WTC11 (cell line): ENCODE results near the gene PRKAR1B. TPM values are rescaled to one million over a fixed set of nuclear protein-coding genes. Genes with fewer than 3 reads are reported as not detected.

ENCODE experiments used
- ATAC-seq: fragments of 200-7000 bp; cut with Tn5 transposase; 2 replicates; pipeline ENCODE4 v1.10.0; 2021; ENCODE audit warnings: mild to moderate bottlenecking, moderate library complexity
- CTCF ChIA-PET: fragments of 300-600 bp; sonication (Branson Sonifier 250); formaldehyde crosslinking; loops from one replicate; lab custom pipeline; 2021; ENCODE audit warnings: antibody characterized with exemption; lab: Charles Lee
- POLR2A ChIA-PET: fragments of 350-600 bp; sonication (Branson Sonifier 250); formaldehyde crosslinking; loops from one replicate; lab custom pipeline; 2021; ENCODE audit warnings: antibody characterized with exemption; lab: Charles Lee
- DNase-seq: peaks from one replicate; pipeline ENCODE4 v3.0.0; 2021; ENCODE audit warnings: low spot score
- H3K27ac Mint-ChIP-seq: 2 replicates; pipeline ENCODE4 v1.8.0; 2021; ENCODE audit warnings: mixed read lengths
- H3K27me3 Mint-ChIP-seq: 2 replicates; pipeline ENCODE4 v1.8.0; 2021; ENCODE audit warnings: low read depth, mild to moderate bottlenecking, moderate library complexity, mixed read lengths
- H3K36me3 Mint-ChIP-seq: 2 replicates; pipeline ENCODE4 v1.8.0; 2021; ENCODE audit warnings: mixed read lengths
- H3K4me1 Mint-ChIP-seq: 2 replicates; pipeline ENCODE4 v1.8.0; 2022; ENCODE audit warnings: mixed read lengths
- H3K4me3 Mint-ChIP-seq: 2 replicates; pipeline ENCODE4 v1.8.0; 2021; ENCODE audit warnings: mild to moderate bottlenecking, moderate library complexity, mixed read lengths
- H3K9me3 Mint-ChIP-seq: 2 replicates; pipeline ENCODE4 v1.8.0; 2021; ENCODE audit warnings: mixed read lengths
- ELF4 ChIP-seq: sonication (generic); formaldehyde crosslinking; IDR thresholded peaks from 2 replicates; pipeline ENCODE4 v1.8.1; 2022; ENCODE audit warnings: low read depth, mild to moderate bottlenecking, moderate library complexity, missing genetic modification reagents
- FOXP1 ChIP-seq: sonication (generic); formaldehyde crosslinking; IDR thresholded peaks from 2 replicates; pipeline ENCODE4 v1.8.0; 2022; ENCODE audit warnings: missing genetic modification reagents, mild to moderate bottlenecking, moderate library complexity, borderline replicate concordance
- GTF2I ChIP-seq: fragments of 250-450 bp; sonication (Bioruptor Pico); conservative IDR thresholded peaks from 2 replicates; pipeline ENCODE4 v1.4.0; 2021; ENCODE audit warnings: mild to moderate bottlenecking
- IRF2 ChIP-seq: sonication (generic); formaldehyde crosslinking; IDR thresholded peaks from 2 replicates; pipeline ENCODE4 v1.8.0; 2022; ENCODE audit warnings: low read depth, missing genetic modification reagents, borderline replicate concordance
- JAZF1 ChIP-seq: fragments of 250-450 bp; sonication (Bioruptor Pico); IDR thresholded peaks from 2 replicates; pipeline ENCODE4 v1.9.0; 2021; ENCODE audit warnings: moderate library complexity, mild to moderate bottlenecking, inconsistent platforms
- JUN ChIP-seq: sonication (generic); formaldehyde crosslinking; IDR thresholded peaks from 2 replicates; pipeline ENCODE4 v1.8.0; 2023; ENCODE audit warnings: mild to moderate bottlenecking, missing genetic modification reagents
- NR2C2 ChIP-seq: sonication (generic); formaldehyde crosslinking; IDR thresholded peaks from 2 replicates; pipeline ENCODE4 v1.8.0; 2022; ENCODE audit warnings: mild to moderate bottlenecking, missing genetic modification reagents
- PREB ChIP-seq: sonication (generic); formaldehyde crosslinking; IDR thresholded peaks from 2 replicates; pipeline ENCODE4 v1.8.1; 2022; ENCODE audit warnings: mild to moderate bottlenecking, missing genetic modification reagents, moderate library complexity, borderline replicate concordance
- RORB ChIP-seq: fragments of 250-450 bp; sonication (Bioruptor Pico); IDR thresholded peaks from 2 replicates; pipeline ENCODE4 v1.9.0; 2021; ENCODE audit warnings: mild to moderate bottlenecking
- SOX15 ChIP-seq: fragments of 250-450 bp; sonication (Bioruptor Pico); IDR thresholded peaks from 2 replicates; pipeline ENCODE4 v1.9.0; 2021; ENCODE audit warnings: mild to moderate bottlenecking
- USF2 ChIP-seq: sonication (generic); formaldehyde crosslinking; IDR thresholded peaks from 2 replicates; pipeline ENCODE4 v1.8.1; 2023; ENCODE audit warnings: mild to moderate bottlenecking, missing genetic modification reagents, moderate library complexity
- ZBTB21 ChIP-seq: sonication (generic); formaldehyde crosslinking; IDR thresholded peaks from 2 replicates; pipeline ENCODE4 v1.8.1; 2023; ENCODE audit warnings: mild to moderate bottlenecking, missing genetic modification reagents, borderline replicate concordance
- ZMAT4 ChIP-seq: fragments of 250-450 bp; sonication (Bioruptor Pico); IDR thresholded peaks from 2 replicates; pipeline ENCODE4 v1.9.0; 2021; ENCODE audit warnings: mild to moderate bottlenecking
- ZNF138 ChIP-seq: sonication (generic); formaldehyde crosslinking; conservative IDR thresholded peaks from 2 replicates; pipeline ENCODE4 v1.8.1; 2022; ENCODE audit warnings: mild to moderate bottlenecking, moderate library complexity, missing genetic modification reagents
- ZNF232 ChIP-seq: sonication (generic); formaldehyde crosslinking; IDR thresholded peaks from 2 replicates; pipeline ENCODE4 v1.8.0; 2022; ENCODE audit warnings: mild to moderate bottlenecking, missing genetic modification reagents
- ZNF281 ChIP-seq: sonication (generic); formaldehyde crosslinking; IDR thresholded peaks from 2 replicates; pipeline ENCODE4 v1.8.0; 2023; ENCODE audit warnings: mild to moderate bottlenecking, missing genetic modification reagents
- ZNF671 ChIP-seq: fragments of 250-450 bp; sonication (Bioruptor Pico); IDR thresholded peaks from 2 replicates; pipeline ENCODE4 v1.8.0; 2021; ENCODE audit warnings: mild to moderate bottlenecking
- total RNA-seq: library from RNA; stranded (reverse); gene quantifications from 3 replicates; pipeline ENCODE4 v1.2.3, GENCODE V29; 2021

Gene PRKAR1B
- total RNA-seq, 1 experiment from 2014 or later: 43.6 TPM

- no peak for DNase-seq
- Mint-ChIP-seq H3K9me3 (peaks cover 3% of the 10 kb centered on the region; the same call in 1 of the 2 replicates), H3K4me3 (no peak overlapping the region), H3K27me3 (no peaks in the 10 kb centered on the region), H3K36me3 (peaks cover 25% of the 10 kb centered on the region), H3K4me1 (no peaks in the 10 kb centered on the region), H3K27ac (peak overlapping the region; percentile 25; the same call in 1 of the 2 replicates)
- TF ChIP-seq JAZF1 (CRISPR knock-in tag) (no peak), ELF4 (CRISPR knock-in tag) (no peak), ZNF232 (CRISPR knock-in tag) (no peak)
- ChIA-PET POLR2A (no interaction called here), CTCF (no interaction called here)
- no peak for ATAC-seq
Measured at GRCh38 chr7:749140-749551, 22.1 kb upstream of the PRKAR1B start.

GRCh38 chr7:748446-748845 is 21.4 kb upstream of the PRKAR1B start:
- Mint-ChIP-seq H3K27ac (peak overlapping the region; percentile 94), H3K4me1 (no peaks in the 10 kb centered on the region), H3K4me3 (no peak overlapping the region), H3K9me3 (peaks cover 3% of the 10 kb centered on the region; the same call in 1 of the 2 replicates), H3K36me3 (peaks cover 26% of the 10 kb centered on the region), H3K27me3 (no peaks in the 10 kb centered on the region)
- DNase-seq (no peak), ATAC-seq (no peak)
- TF ChIP-seq JUN (CRISPR knock-in tag): no peak
- no peak for TF ChIP-seq ZNF281 (CRISPR knock-in tag)
- no peak for TF ChIP-seq RORB (CRISPR knock-in tag)
- no peak for TF ChIP-seq FOXP1 (CRISPR knock-in tag)
- TF ChIP-seq GTF2I (CRISPR knock-in tag): no peak
- no peak for TF ChIP-seq ZMAT4 (CRISPR knock-in tag)
- no peak for TF ChIP-seq ZNF671 (CRISPR knock-in tag)
- no peak for TF ChIP-seq ZBTB21
- no peak for TF ChIP-seq ELF4 (CRISPR knock-in tag)
- TF ChIP-seq USF2 (CRISPR knock-in tag): no peak
- ChIA-PET POLR2A (no interaction called here), CTCF (no interaction called here)

GRCh38 chr7:747186-747585 is 20.1 kb upstream of the PRKAR1B start:
- POLR2A ChIA-PET: no interaction called here
- Mint-ChIP-seq H3K27me3 (no peaks in the 10 kb centered on the region), H3K27ac (peak overlapping the region; percentile 66), H3K4me3 (no peak overlapping the region)
- no peak for DNase-seq
- CTCF ChIA-PET: no interaction called here
- TF ChIP-seq NR2C2 (CRISPR knock-in tag) (no peak), ZNF138 (CRISPR knock-in tag) (no peak), SOX15 (no peak)
- TF ChIP-seq, all 79 proteins: peak for 0
- Mint-ChIP-seq H3K4me1 (no peaks in the 10 kb centered on the region), H3K9me3 (peaks cover 3% of the 10 kb centered on the region; the same call in 1 of the 2 replicates), H3K36me3 (peaks cover 33% of the 10 kb centered on the region)
- ATAC-seq: no peak

GRCh38 chr7:746155-747061 is 19.3 kb upstream of the PRKAR1B start:
- H3K36me3 Mint-ChIP-seq: peaks cover 33% of the 10 kb centered on the region
- no peak for DNase-seq

More at GRCh38 chr7:746155-747061, 19.3 kb upstream of the PRKAR1B start:
- no peak for ATAC-seq
- ChIA-PET POLR2A (no interaction called here), CTCF (no interaction called here)
- Mint-ChIP-seq H3K4me1 (no peaks in the 10 kb centered on the region), H3K27ac (peak overlapping the region; percentile 66; the same call in 1 of the 2 replicates), H3K9me3 (peaks cover 3% of the 10 kb centered on the region; the same call in 1 of the 2 replicates), H3K4me3 (no peak overlapping the region), H3K27me3 (no peaks in the 10 kb centered on the region)
- no peak for TF ChIP-seq ZMAT4 (CRISPR knock-in tag)
- no peak for TF ChIP-seq IRF2
- TF ChIP-seq PREB (CRISPR knock-in tag): no peak
